ENCODE data around the gene CASP2.

Gene CASP2

GRCh38 chr7:143287935-143288826 lies at the start of gene CASP2:
Gene CASP2 (plus strand): TSS chr7:143288351. CDS start chr7:143288456, 105 bp downstream.
- peak; percentile 96 to 97 for DNase-seq (ENCODE audit: low read depth in 2 of 2)

GRCh38 chr7:143239813-143240212 lies 48.3 kb upstream of the CASP2 start:
- no peak for DNase-seq (ENCODE audit: low read depth in 2 of 2)

- peak; percentile 42 for DNase-seq (ENCODE audit: low read depth in 2 of 2)
These were observed 47.6 kb upstream of the CASP2 start for GRCh38 chr7:143240291-143241168.

GRCh38 chr7:143242306-143242705 lies 45.8 kb upstream of the CASP2 start:
- no peak for DNase-seq (ENCODE audit: low read depth in 2 of 2)

GRCh38 chr7:143243111-143243510 lies 45.0 kb upstream of the CASP2 start:
- DNase-seq (ENCODE audit: low read depth in 2 of 2), result no peak

GRCh38 chr7:143243614-143244013 lies 44.5 kb upstream of the CASP2 start:
- DNase-seq (ENCODE audit: low read depth in 2 of 2), result no peak

- DNase-seq (ENCODE audit: low read depth in 2 of 2), result no peak
These were observed 43.8 kb upstream of the CASP2 start for GRCh38 chr7:143244321-143244720.

- DNase-seq (ENCODE audit: low read depth in 2 of 2), result no peak
These were observed 43.0 kb upstream of the CASP2 start for GRCh38 chr7:143245123-143245522.

GRCh38 chr7:143247372-143247771 lies 40.8 kb upstream of the CASP2 start:
- DNase-seq (ENCODE audit: low read depth in 2 of 2), result no peak

GRCh38 chr7:143248761-143249354 lies 39.3 kb upstream of the CASP2 start:
- DNase-seq (ENCODE audit: low read depth in 2 of 2), result no peak

GRCh38 chr7:143250199-143250598 lies 38.0 kb upstream of the CASP2 start:
- DNase-seq (ENCODE audit: low read depth in 2 of 2), result no peak

- no peak for DNase-seq (ENCODE audit: low read depth in 2 of 2)
These were observed 37.3 kb upstream of the CASP2 start for GRCh38 chr7:143250822-143251221.

GRCh38 chr7:143252006-143252405 lies 36.1 kb upstream of the CASP2 start:
- DNase-seq (ENCODE audit: low read depth in 2 of 2), result no peak

- DNase-seq (ENCODE audit: low read depth in 2 of 2), result no peak
These were observed 32.6 kb upstream of the CASP2 start for GRCh38 chr7:143255564-143255963.

- DNase-seq (ENCODE audit: low read depth in 2 of 2), result no peak
These were observed 31.8 kb upstream of the CASP2 start for GRCh38 chr7:143256325-143256724.

- no peak for DNase-seq (ENCODE audit: low read depth in 2 of 2)
These were observed 31.2 kb upstream of the CASP2 start for GRCh38 chr7:143256932-143257331.

GRCh38 chr7:143257501-143257900 lies 30.6 kb upstream of the CASP2 start:
- no peak for DNase-seq (ENCODE audit: low read depth in 2 of 2)

GRCh38 chr7:143258831-143259230 lies 29.3 kb upstream of the CASP2 start:
- DNase-seq (ENCODE audit: low read depth in 2 of 2), result no peak

- DNase-seq (ENCODE audit: low read depth in 2 of 2), result no peak
These were observed 28.4 kb upstream of the CASP2 start for GRCh38 chr7:143259765-143260164.

- DNase-seq (ENCODE audit: low read depth in 2 of 2), result no peak
These were observed 26.2 kb upstream of the CASP2 start for GRCh38 chr7:143261901-143262300.

GRCh38 chr7:143263266-143264195 lies 24.6 kb upstream of the CASP2 start, which contains the start of gene GSTK1:
Gene GSTK1 (plus strand): TSS chr7:143263441. CDS start chr7:143263514, 73 bp downstream.
- DNase-seq (ENCODE audit: low read depth in 2 of 2), result peak; percentile 61 to 64

Data from stimulated activated CD8-positive, alpha-beta memory T cell treated with anti-CD3 and anti-CD28 coated beads, Interleukin-7, amount 100 ng/mL, for 1 hour (primary cell).